Neural cell (in vitro differentiated cells): Measurements from ENCODE around the gene UHRF2.

Experiments
- EP300 ChIP-seq: fragments of 450-650 bp; conservative IDR thresholded peaks from 2 replicates; pipeline ENCODE4 v1.6.1; 2014; ENCODE audit warnings: antibody characterized with exemption, mild to moderate bottlenecking, moderate library complexity; ENCODE audit not compliant: poor library complexity, severe bottlenecking
- EZH2 ChIP-seq: fragments of 200-600, 300-800 bp; shearing (Covaris generic), sonication (generic); IDR thresholded peaks from 2 replicates; pipeline ENCODE4 v1.6.1; 2014; ENCODE audit warnings: antibody characterized with exemption, low read length, borderline replicate concordance, mild to moderate bottlenecking; ENCODE audit not compliant: insufficient read depth, poor library complexity, severe bottlenecking
- MXI1 ChIP-seq: fragments of 450-650 bp; conservative IDR thresholded peaks from 2 replicates; pipeline ENCODE4 v1.6.1; 2014; ENCODE audit warnings: antibody characterized with exemption, mild to moderate bottlenecking; ENCODE audit not compliant: poor library complexity, severe bottlenecking
- POLR2AphosphoS5 ChIP-seq: IDR thresholded peaks from 2 replicates; pipeline ENCODE4 v1.6.1; 2012
- RAD21 ChIP-seq: fragments of 450-650 bp; conservative IDR thresholded peaks from 2 replicates; pipeline ENCODE4 v1.6.1; 2014; ENCODE audit warnings: antibody characterized with exemption, mild to moderate bottlenecking, moderate library complexity
- SMC3 ChIP-seq: fragments of 450-650 bp; conservative IDR thresholded peaks from 2 replicates; pipeline ENCODE4 v1.6.1; 2014; ENCODE audit warnings: antibody characterized with exemption, mild to moderate bottlenecking, moderate library complexity; ENCODE audit not compliant: poor library complexity
- TAF1 ChIP-seq: IDR thresholded peaks from 2 replicates; pipeline ENCODE4 v1.6.1; 2012; ENCODE audit warnings: low read depth
- TF ChIP-seq, protein P1 (sequence below): fragments of 450-650 bp; IDR thresholded peaks from 2 replicates; pipeline ENCODE4 v1.5.1; 2014; ENCODE audit warnings: antibody characterized with exemption, mild to moderate bottlenecking, moderate library complexity; ENCODE audit not compliant: poor library complexity, severe bottlenecking
- TF ChIP-seq, protein P2 (sequence below): IDR thresholded peaks from 2 replicates; pipeline ENCODE4 v1.6.1; 2012; ENCODE audit warnings: borderline replicate concordance

DNA sequence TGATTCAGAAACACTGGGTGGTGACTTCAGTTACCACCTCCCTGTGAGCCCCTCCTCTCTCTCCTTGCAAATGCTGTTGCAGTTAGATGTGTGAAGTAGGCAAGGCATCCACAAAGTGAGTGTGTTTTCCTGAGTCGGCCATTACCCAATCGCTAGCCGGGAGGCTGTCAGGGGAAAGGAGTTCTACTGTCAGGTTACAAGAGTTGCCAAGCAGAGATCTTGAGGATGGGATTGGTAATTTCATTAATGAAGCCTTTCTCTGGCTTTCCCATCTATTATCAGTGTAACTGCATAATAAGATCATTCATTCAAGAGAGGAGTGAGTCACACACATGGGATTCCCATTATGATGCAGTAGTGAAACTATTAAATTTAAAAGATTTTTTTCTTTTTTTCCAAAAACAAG, 125.7 kb downstream of the UHRF2 start:
- TF ChIP-seq, protein P1, sequence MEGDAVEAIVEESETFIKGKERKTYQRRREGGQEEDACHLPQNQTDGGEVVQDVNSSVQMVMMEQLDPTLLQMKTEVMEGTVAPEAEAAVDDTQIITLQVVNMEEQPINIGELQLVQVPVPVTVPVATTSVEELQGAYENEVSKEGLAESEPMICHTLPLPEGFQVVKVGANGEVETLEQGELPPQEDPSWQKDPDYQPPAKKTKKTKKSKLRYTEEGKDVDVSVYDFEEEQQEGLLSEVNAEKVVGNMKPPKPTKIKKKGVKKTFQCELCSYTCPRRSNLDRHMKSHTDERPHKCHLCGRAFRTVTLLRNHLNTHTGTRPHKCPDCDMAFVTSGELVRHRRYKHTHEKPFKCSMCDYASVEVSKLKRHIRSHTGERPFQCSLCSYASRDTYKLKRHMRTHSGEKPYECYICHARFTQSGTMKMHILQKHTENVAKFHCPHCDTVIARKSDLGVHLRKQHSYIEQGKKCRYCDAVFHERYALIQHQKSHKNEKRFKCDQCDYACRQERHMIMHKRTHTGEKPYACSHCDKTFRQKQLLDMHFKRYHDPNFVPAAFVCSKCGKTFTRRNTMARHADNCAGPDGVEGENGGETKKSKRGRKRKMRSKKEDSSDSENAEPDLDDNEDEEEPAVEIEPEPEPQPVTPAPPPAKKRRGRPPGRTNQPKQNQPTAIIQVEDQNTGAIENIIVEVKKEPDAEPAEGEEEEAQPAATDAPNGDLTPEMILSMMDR, result no peak
- TF ChIP-seq POLR2AphosphoS5, result no peak
- no peak for TF ChIP-seq TAF1
- TF ChIP-seq MXI1, result no peak
- no peak for TF ChIP-seq EZH2
- TF ChIP-seq EP300, result no peak
- no peak for TF ChIP-seq SMC3
- no peak for TF ChIP-seq RAD21
- TF ChIP-seq, protein P2, sequence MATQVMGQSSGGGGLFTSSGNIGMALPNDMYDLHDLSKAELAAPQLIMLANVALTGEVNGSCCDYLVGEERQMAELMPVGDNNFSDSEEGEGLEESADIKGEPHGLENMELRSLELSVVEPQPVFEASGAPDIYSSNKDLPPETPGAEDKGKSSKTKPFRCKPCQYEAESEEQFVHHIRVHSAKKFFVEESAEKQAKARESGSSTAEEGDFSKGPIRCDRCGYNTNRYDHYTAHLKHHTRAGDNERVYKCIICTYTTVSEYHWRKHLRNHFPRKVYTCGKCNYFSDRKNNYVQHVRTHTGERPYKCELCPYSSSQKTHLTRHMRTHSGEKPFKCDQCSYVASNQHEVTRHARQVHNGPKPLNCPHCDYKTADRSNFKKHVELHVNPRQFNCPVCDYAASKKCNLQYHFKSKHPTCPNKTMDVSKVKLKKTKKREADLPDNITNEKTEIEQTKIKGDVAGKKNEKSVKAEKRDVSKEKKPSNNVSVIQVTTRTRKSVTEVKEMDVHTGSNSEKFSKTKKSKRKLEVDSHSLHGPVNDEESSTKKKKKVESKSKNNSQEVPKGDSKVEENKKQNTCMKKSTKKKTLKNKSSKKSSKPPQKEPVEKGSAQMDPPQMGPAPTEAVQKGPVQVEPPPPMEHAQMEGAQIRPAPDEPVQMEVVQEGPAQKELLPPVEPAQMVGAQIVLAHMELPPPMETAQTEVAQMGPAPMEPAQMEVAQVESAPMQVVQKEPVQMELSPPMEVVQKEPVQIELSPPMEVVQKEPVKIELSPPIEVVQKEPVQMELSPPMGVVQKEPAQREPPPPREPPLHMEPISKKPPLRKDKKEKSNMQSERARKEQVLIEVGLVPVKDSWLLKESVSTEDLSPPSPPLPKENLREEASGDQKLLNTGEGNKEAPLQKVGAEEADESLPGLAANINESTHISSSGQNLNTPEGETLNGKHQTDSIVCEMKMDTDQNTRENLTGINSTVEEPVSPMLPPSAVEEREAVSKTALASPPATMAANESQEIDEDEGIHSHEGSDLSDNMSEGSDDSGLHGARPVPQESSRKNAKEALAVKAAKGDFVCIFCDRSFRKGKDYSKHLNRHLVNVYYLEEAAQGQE, result no peak
